ENCODE data around the gene NTN1. TPM values are rescaled to one million over a fixed set of nuclear protein-coding genes. Genes with fewer than 3 reads are reported as not detected.

The NTN1 gene
- total and polyA plus RNA-seq, 2 experiments from 2014 or later: 0.16 to 0.60 TPM

DNA sequence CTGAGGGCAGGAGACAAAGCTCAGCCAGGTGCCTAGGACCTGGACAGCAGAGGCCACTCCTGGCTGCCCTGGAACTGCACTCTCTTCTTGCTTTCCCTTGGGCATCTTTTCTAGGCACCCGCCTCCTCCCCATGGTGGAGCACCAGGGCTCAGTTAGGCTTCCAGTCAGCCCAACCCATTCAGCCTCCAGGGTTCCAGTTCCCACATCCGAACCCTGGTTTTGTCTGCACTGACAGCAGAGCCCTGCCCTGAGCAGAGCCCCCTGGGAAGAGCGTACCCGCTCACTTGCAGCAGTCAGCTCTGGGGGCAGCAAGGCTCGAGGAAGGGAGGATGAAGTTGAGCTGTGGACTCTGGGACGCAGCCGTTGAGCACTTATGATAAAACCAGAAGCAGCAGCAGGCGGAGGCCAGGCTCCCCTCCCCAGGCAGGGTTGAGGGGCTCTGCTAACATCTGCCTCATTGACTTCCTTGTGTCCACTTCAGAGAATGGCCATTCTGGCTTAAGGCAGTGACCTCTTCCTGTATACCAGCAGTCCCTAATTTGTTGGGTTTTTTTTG lies 213.2 kb downstream of the NTN1 start:
- H3K4me3 ChIP-seq: no peak overlapping the region
- no peak for DNase-seq (ENCODE audit: low read depth in 1 of 2, low spot score in 1 of 2)
- no peaks in the 10 kb centered on the region for H3K36me3 ChIP-seq
- peaks cover 4% of the 10 kb centered on the region for H3K4me1 ChIP-seq (ENCODE audit: low read depth)
- H3K27me3 ChIP-seq: peaks cover 44% of the 10 kb centered on the region
- TF ChIP-seq, protein P1, sequence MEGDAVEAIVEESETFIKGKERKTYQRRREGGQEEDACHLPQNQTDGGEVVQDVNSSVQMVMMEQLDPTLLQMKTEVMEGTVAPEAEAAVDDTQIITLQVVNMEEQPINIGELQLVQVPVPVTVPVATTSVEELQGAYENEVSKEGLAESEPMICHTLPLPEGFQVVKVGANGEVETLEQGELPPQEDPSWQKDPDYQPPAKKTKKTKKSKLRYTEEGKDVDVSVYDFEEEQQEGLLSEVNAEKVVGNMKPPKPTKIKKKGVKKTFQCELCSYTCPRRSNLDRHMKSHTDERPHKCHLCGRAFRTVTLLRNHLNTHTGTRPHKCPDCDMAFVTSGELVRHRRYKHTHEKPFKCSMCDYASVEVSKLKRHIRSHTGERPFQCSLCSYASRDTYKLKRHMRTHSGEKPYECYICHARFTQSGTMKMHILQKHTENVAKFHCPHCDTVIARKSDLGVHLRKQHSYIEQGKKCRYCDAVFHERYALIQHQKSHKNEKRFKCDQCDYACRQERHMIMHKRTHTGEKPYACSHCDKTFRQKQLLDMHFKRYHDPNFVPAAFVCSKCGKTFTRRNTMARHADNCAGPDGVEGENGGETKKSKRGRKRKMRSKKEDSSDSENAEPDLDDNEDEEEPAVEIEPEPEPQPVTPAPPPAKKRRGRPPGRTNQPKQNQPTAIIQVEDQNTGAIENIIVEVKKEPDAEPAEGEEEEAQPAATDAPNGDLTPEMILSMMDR (IDR thresholded peaks at IDR 0.05; ENCODE audit: low read depth, low read length): no peak
- no peak overlapping the region for H3K27ac ChIP-seq
- no peaks in the 10 kb centered on the region for H3K9me3 ChIP-seq (ENCODE audit: low read depth)

DNA sequence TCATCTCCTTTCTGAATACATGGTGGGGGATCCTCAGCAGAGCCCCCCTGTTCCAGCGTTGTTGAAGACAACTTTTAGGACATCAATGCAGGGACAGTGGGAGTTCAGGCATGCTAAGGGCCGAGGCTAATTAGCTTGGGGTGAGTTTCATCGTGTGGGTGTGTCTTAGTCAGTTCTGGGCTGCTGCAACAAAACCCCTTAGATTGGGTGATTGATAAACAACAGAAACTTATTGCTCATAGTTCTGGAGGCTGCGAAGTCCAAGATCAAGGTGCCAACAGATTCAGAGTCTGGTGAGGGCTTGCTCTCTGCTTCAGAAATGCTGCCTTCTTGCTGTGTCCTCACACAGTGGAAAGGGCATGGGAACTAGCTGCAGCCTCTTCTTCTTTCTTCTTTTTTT lies 214.0 kb downstream of the NTN1 start:
- no peak overlapping the region for H3K4me3 ChIP-seq
- peaks cover 8% of the 10 kb centered on the region for H3K4me1 ChIP-seq (ENCODE audit: low read depth)

DNA sequence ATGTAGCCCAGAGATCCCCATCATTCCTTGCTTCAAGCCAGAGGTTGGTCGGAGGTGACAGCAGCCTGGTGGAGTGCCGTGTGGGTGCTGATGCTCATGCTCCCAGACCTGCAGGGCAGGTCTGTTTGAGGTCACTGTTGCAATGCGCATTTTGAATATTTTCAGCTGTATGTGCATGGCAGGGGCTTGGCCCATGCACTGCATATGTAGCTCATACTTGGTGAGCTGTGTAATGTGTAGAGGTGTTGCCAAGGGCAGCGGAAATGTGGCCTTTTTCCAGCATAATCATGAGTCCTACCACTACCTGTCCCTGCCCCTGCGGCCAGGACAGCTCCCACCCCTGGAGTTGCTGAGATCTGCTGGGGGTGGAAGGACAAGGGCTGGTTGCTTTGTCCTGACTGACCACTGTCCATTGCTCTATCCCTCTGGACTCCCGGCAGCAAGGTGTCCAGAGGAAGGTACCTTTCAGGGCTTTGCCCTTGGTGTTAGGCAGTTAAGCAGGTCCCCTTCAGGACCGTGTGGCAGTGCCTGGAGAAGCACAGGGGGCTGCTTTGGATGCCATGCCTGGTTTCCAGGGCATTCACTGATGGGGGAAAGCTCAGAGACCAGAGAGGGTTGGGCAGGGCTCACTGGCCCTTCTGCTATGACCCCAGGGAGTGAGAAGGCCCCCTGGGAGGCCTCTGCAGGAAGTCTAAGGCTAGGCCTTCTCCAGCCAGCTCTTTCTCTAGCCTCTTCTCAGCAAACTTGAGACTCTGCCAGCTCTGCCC lies 215.2 kb downstream of the NTN1 start:
- TF ChIP-seq, protein P1 (IDR thresholded peaks at IDR 0.05; ENCODE audit: low read depth, low read length): no peak
- DNase-seq (ENCODE audit: low read depth in 1 of 2, low spot score in 1 of 2): no peak
- no peaks in the 10 kb centered on the region for H3K36me3 ChIP-seq
- H3K9me3 ChIP-seq (ENCODE audit: low read depth): no peaks in the 10 kb centered on the region
- peaks cover 9% of the 10 kb centered on the region for H3K4me1 ChIP-seq (ENCODE audit: low read depth)
- no peak overlapping the region for H3K4me3 ChIP-seq
- peaks cover 41% of the 10 kb centered on the region for H3K27me3 ChIP-seq
- no peak overlapping the region for H3K27ac ChIP-seq

More for the DNA sequence above, 214.0 kb downstream of the NTN1 start:
- TF ChIP-seq, protein P1 (IDR thresholded peaks at IDR 0.05; ENCODE audit: low read depth, low read length): no peak
- Histone ChIP-seq H3K27me3 (peaks cover 41% of the 10 kb centered on the region), H3K9me3 (ENCODE audit: low read depth) (no peaks in the 10 kb centered on the region), H3K36me3 (no peaks in the 10 kb centered on the region), H3K27ac (no peak overlapping the region)
- DNase-seq (ENCODE audit: low read depth in 1 of 2, low spot score in 1 of 2): no peak

DNA sequence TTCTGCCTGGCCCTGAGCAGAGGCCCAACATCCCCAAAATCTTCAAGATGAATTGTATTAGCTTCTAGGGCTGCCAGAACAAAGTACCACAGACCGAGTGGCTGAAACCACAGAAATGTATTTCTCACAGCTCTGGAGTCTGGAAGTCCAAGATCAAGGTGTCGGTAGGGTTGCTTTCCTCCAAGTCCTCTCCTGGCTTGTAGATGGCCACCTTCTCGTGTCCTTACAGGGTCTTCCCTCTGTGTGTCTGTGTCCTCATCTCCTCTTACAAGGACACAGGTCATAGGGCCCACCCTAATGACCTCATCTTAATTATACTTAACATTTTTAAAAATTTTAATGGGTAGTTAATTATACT lies 215.7 kb downstream of the NTN1 start:
- Histone ChIP-seq H3K27me3 (peaks cover 41% of the 10 kb centered on the region), H3K27ac (no peak overlapping the region), H3K36me3 (no peaks in the 10 kb centered on the region), H3K4me1 (ENCODE audit: low read depth) (peaks cover 9% of the 10 kb centered on the region), H3K4me3 (no peak overlapping the region), H3K9me3 (ENCODE audit: low read depth) (no peaks in the 10 kb centered on the region)
- TF ChIP-seq, protein P1 (IDR thresholded peaks at IDR 0.05; ENCODE audit: low read depth, low read length): no peak
- DNase-seq (ENCODE audit: low read depth in 1 of 2, low spot score in 1 of 2): no peak

DNA sequence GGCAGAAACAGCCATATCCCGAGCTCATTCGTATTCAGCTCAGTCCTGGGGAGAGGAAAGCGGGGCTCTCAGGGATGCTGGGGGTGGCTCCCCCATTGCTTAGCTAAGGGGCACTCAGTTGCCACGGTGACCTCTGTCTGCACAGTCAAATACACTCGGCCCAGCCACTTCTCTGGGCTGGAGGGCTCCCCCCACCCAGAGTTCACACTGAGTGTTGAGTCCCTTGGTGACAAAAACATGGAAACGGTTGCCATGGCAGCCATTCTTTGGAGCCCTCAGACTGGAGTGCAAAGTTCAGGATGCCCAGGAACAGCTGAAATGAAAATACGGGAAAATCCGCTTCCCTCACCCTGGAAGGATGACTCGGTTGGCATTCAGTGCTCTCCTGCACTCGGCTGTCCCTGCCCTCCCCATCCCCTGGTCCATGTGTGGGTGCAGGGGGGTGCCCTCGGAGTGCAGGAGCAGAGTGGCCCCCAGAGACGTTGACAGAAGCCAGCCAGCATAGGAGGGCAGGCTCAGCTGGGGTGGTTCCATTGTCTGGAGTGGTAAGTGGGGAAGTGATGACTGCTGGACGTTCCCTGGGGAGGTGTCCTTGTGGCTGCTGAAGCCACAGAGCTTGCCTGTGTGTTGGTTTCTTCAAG lies 216.5 kb downstream of the NTN1 start:
- TF ChIP-seq, protein P1 (IDR thresholded peaks at IDR 0.05; ENCODE audit: low read depth, low read length): no peak
- Histone ChIP-seq H3K36me3 (no peaks in the 10 kb centered on the region), H3K27ac (no peak overlapping the region), H3K4me1 (ENCODE audit: low read depth) (peaks cover 9% of the 10 kb centered on the region), H3K9me3 (ENCODE audit: low read depth) (no peaks in the 10 kb centered on the region), H3K27me3 (peaks cover 39% of the 10 kb centered on the region), H3K4me3 (no peak overlapping the region)
- DNase-seq (ENCODE audit: low read depth in 1 of 2, low spot score in 1 of 2): no peak

Measured in cardiac muscle cell (in vitro differentiated cells and primary cell).